Measurements from ENCODE around the gene BCR. TPM values are rescaled to one million over a fixed set of nuclear protein-coding genes. Genes with fewer than 3 reads are reported as not detected.

Gene BCR
- total RNA-seq, 3 donors from 2014 or later: 25.3 to 44.6 (median 35.1) TPM

DNA sequence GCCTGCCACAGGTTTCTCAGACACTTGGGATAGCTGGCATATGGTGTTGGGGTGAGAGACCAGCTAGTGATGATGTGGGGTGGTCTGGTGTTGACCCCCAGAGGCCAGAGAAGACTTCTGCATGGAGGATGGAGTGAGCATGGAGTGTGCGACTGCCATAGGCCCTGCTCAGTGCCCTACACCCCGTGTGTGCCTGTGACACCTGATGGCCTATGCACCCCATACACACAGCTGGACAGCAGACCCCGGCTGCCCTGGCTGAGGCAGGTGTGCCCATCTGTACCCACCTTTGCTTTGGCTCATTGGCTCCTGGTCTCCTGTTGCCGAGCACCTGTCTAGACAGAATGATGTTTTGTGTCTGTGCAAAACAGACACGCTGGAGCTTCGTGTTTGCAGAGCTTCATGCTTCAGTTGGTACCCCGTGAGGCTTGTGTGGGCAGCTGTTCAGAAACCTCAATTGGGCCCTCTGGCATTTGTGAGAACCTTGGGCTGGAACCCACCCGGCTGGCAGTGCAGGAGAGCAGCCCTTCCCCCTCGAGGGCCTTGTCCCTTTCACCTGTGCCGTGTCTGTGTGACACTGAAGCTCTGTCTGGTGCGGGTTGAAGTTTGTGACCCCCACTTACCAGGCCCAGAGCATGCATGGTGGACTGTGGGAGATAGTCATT, 27.6 kb downstream of the BCR start:
- Histone ChIP-seq H3K27me3 (no peaks in the 10 kb centered on the region), H3K4me1 (peaks cover 0 to 16% of the 10 kb centered on the region in 2 donors), H3K4me3 (no peak overlapping the region), H3K36me3 (no peaks in the 10 kb centered on the region), H3K27ac (no peak overlapping the region), H3K9me3 (no peaks in the 10 kb centered on the region)
- no peak for DNase-seq (ENCODE audit: low spot score in 2 of 2)
- TF ChIP-seq POLR2A (IDR thresholded peaks at IDR 0.05): no peak
- TF ChIP-seq, protein P1, sequence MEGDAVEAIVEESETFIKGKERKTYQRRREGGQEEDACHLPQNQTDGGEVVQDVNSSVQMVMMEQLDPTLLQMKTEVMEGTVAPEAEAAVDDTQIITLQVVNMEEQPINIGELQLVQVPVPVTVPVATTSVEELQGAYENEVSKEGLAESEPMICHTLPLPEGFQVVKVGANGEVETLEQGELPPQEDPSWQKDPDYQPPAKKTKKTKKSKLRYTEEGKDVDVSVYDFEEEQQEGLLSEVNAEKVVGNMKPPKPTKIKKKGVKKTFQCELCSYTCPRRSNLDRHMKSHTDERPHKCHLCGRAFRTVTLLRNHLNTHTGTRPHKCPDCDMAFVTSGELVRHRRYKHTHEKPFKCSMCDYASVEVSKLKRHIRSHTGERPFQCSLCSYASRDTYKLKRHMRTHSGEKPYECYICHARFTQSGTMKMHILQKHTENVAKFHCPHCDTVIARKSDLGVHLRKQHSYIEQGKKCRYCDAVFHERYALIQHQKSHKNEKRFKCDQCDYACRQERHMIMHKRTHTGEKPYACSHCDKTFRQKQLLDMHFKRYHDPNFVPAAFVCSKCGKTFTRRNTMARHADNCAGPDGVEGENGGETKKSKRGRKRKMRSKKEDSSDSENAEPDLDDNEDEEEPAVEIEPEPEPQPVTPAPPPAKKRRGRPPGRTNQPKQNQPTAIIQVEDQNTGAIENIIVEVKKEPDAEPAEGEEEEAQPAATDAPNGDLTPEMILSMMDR (IDR thresholded peaks at IDR 0.05): no peak
- TF ChIP-seq POLR2AphosphoS5 (IDR thresholded peaks at IDR 0.05): no peak
- intact Hi-C loops (cut with DNase I; ENCODE audit: low total_unique reads): no loop called here

DNA sequence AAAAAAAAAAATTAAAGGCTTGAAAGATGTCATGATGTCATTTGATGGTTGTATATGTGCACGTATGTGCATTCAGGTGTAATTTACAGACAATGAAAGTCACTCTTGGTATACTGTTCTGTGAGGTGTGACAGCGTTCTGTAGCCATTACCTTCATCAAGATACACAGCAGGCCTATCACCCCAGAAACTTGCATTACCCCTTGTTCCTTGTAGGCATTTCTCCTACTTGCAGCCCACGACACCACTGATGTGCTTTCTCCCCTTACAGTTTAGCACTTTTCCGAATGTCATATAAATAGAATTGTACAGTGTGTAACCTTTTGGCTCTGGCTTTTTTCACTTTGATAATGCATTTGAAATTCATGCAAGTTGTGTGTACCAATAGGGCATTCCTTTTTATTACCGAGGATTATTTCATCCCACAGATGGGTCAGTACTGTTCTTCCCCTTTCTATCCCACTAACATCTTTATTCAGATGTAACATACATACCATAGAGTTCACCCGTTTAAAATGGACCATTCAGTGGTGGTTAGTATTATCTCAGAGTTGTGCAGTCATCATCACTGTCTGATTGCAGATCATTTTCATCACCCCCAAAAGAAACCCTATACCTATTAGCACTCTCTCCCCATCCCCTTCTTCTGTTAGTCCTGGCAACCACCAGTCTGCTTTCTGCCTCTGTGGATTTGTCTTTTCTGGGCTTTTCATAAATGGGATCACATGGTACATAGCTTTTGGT, 30.3 kb downstream of the BCR start:
- Histone ChIP-seq H3K4me3 (no peak overlapping the region), H3K4me1 (no peaks in the 10 kb centered on the region), H3K27ac (no peak overlapping the region), H3K9me3 (no peaks in the 10 kb centered on the region), H3K36me3 (no peaks in the 10 kb centered on the region), H3K27me3 (no peaks in the 10 kb centered on the region)
- no peak for DNase-seq (ENCODE audit: low spot score in 2 of 2)
- intact Hi-C loops (cut with DNase I; ENCODE audit: low total_unique reads): no loop called here
- TF ChIP-seq, protein P1 (IDR thresholded peaks at IDR 0.05): no peak
- TF ChIP-seq POLR2AphosphoS5 (IDR thresholded peaks at IDR 0.05) (no peak), POLR2A (IDR thresholded peaks at IDR 0.05) (no peak)

DNA sequence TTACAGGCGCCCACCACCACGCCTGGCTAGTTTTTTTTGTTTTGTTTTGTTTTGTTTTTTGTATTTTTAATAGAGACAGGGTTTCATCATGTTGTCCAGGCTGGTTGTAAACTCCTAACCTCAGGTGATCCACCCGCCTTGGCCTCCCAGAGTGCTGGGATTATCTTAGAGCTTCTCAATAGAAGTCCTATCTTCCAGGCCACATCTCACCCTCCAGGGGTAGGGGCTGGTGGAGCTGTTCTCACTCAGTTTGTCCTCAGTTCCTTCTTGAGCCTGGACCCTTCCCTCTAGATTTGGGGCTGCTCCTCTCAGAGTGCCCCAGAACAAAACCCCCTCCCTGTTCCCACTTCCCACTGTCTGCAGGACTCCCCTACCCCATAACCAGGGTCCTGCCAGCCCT, 31.3 kb downstream of the BCR start:
- intact Hi-C loops (cut with DNase I; ENCODE audit: low total_unique reads): no loop called here
- no peak overlapping the region for H3K27ac ChIP-seq
- H3K4me1 ChIP-seq: peaks cover 0 to 1% of the 10 kb centered on the region in 2 donors
- no peak for DNase-seq (ENCODE audit: low spot score in 2 of 2)
- H3K4me3 ChIP-seq: no peak overlapping the region
- TF ChIP-seq, protein P1 (IDR thresholded peaks at IDR 0.05): no peak
- TF ChIP-seq POLR2AphosphoS5 (IDR thresholded peaks at IDR 0.05) (no peak), POLR2A (IDR thresholded peaks at IDR 0.05) (no peak)
- H3K9me3 ChIP-seq: no peaks in the 10 kb centered on the region
- H3K27me3 ChIP-seq: no peaks in the 10 kb centered on the region
- H3K36me3 ChIP-seq: no peaks in the 10 kb centered on the region

DNA sequence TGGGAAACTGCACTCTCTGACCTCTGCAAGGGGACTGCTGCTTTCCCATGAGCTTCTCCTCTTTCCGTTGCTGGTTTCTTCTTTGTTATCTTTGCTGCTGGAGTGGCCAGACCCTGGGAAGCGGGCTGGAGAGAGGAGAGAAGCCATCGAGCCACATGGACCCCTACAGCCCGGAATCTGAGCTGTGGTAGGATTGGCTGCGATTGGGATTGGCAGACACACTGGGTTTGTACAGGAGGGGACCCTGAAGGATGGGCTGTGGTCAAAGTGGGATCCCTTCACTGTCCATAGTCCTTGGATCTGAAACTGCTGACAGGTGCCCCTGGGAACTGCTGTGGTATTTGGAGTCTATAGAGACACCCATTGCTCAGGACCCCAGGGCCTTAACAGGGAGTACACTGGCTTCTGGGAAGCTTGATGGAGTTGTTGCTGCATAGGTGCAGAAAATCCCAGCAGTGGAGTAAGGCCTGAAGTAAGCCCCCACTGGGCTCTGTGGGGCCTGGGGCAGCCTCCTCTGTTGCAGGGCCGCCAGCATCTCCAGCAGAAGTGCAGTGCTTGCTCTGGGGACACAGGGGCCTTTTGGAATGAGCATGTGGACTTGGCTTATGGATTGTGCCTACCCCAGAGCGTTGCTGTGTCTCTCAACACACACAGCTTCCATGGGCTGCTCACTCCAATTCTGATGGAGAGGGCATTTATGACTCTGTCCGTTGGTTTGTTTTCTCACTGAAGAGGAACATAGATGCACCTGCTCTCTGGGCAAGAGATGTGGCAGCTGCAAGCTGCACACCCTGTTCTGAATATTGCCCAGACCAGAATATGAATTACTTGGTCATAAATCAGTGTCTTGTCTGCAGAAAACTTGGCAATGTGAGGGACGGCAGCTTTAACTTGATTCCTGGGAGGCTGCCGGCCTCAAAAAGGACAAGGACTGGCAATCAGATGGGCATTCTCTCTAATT, 32.0 kb downstream of the BCR start:
- peaks cover 0 to 4% of the 10 kb centered on the region in 2 donors for H3K4me1 ChIP-seq
- no peaks in the 10 kb centered on the region for H3K27me3 ChIP-seq
- DNase-seq (ENCODE audit: low spot score in 2 of 2): no peak
- TF ChIP-seq, protein P1 (IDR thresholded peaks at IDR 0.05): no peak
- TF ChIP-seq POLR2A (IDR thresholded peaks at IDR 0.05) (no peak), POLR2AphosphoS5 (IDR thresholded peaks at IDR 0.05) (no peak)
- no peaks in the 10 kb centered on the region for H3K9me3 ChIP-seq
- intact Hi-C loops (cut with DNase I; ENCODE audit: low total_unique reads): no loop called here
- no peaks in the 10 kb centered on the region for H3K36me3 ChIP-seq
- no peak overlapping the region for H3K4me3 ChIP-seq
- no peak overlapping the region for H3K27ac ChIP-seq
